HG03565 (cell line): ENCODE data around the gene NUF2.

Source experiments
- ATAC-seq: cut with Tn5 transposase; IDR thresholded peaks from one replicate; pipeline ENCODE4 v1.9.1; 2021; ENCODE audit warnings: mild to moderate bottlenecking, moderate library complexity; ENCODE audit not compliant: unreplicated experiment

Gene NUF2

DNA sequence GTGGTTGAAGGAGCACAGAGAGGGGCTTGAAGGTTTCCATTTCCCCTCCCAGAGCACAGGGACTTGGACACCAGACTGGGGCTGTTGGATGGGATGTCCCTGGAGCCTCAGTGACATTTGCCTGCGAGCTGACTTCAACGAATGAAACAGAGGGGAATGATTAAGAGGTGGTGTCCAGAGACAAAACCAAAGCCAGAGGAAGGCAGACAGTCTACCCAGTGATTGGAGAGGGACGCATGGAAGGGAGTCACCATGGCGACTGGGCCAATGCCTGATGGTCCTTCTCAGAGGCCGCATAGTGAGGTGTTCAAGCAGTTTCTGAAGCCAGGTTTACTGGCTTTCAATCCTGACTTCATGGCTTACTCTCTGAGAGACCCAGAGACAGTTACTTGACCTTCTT is 77.2 kb downstream of the NUF2 start:
- no peak for ATAC-seq

DNA sequence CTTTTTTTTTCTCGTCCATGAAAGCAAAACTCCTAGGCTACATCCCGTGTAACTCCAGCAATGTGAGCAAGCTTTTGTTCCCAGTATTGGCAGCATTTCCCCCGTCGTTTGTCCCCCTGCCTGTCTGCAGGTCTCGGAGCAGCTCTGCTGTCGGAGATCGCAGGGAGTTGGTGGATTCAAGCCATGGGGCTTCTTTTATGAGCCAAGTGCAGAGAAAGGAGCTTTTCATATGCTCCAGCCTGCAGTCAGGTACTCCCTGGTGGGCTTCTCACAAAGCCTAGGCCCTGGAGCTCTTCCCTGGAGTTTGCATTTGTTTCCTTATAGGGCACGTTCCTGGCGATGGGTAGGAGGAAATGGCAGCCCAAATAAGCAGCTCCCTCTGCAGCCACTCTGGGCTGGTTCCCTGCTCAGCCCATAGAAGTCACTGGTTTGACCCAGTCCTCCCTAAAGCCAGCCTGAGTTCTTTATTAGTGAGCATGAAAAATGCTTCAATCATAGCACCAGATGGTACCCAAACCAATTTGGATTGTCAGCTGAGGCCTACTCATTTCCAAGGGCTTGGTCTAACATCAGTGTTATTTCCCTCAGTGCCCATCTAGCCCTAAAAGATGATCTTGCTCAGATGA is 78.3 kb downstream of the NUF2 start:
- ATAC-seq = no peak

DNA sequence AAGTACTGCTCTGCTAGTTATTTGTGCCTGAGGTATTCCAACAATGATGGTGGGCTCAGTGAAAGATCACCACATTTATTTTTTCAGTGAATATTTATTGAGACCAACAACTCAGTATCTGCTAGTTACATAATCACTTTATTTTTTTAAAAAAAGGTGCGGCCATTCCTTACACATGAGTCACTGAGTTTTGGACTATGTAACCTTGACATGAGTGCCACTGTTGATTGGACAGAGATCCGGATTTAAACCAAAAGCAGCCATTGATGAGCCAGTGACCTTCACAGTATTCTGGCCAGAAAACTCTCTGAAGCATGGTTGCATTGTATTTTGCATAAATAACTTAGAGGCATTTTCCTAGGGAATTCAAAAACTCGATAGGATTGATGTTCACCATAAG is 79.5 kb downstream of the NUF2 start:
- ATAC-seq = no peak
